Upper lobe of left lung (tissue), 6 donors: ENCODE measurements around the gene VPS41. TPM values are rescaled to one million over a fixed set of nuclear protein-coding genes. Genes with fewer than 3 reads are reported as not detected.

Experiments
- ATAC-seq, 2 donors: fragments of 200-7000 bp; cut with Tn5 transposase; one replicate each; pipeline ENCODE4 v1.9.1; 2022; ENCODE audit warnings: mild to moderate bottlenecking in 2 of 2, moderate library complexity in 2 of 2; ENCODE audit not compliant: low FRiP score in 2 of 2
- DNase-seq, 2 donors: peaks; one replicate each; pipeline ENCODE4 v3.0.0-alpha.2; 2019 to 2020
- H3K27ac ChIP-seq, 4 donors: fragments of 200-600 bp; sonication (generic); one replicate each; pipeline ENCODE4 v1.5.1; 2016 to 2019
- H3K27me3 ChIP-seq, 4 donors: fragments of 200-600 bp; sonication (generic); one replicate each; pipeline ENCODE4 v1.5.1; 2017 to 2019
- H3K36me3 ChIP-seq, 4 donors: fragments of 200-600 bp; sonication (generic); one replicate each; pipeline ENCODE4 v1.5.1; 2016 to 2019
- H3K4me1 ChIP-seq, 4 donors: fragments of 200-600 bp; sonication (generic); one replicate each; pipeline ENCODE4 v1.5.1; 2018 to 2019
- H3K4me3 ChIP-seq, 4 donors: fragments of 200-600 bp; sonication (generic); one replicate each; pipeline ENCODE4 v1.5.1; 2017 to 2019; ENCODE audit warnings: mild to moderate bottlenecking in 2 of 4, moderate library complexity in 1 of 4
- H3K9me3 ChIP-seq, 4 donors: fragments of 200-600 bp; sonication (generic); one replicate each; pipeline ENCODE4 v1.5.1; 2018 to 2019
- EP300 ChIP-seq, 4 donors: sonication (generic); formaldehyde crosslinking; IDR thresholded peaks; one replicate each; pipeline ENCODE4 v1.5.1; 2017; ENCODE audit warnings: antibody characterized with exemption in 4 of 4, control low read depth in 2 of 4
- POLR2A ChIP-seq, 4 donors: fragments of 450-650 bp; IDR thresholded peaks; one replicate each; pipeline ENCODE4 v1.5.1; 2016 to 2017; ENCODE audit warnings: antibody characterized with exemption in 4 of 4, mild to moderate bottlenecking in 2 of 4
- POLR2AphosphoS5 ChIP-seq, 2 donors: sonication (generic); formaldehyde crosslinking; IDR thresholded peaks; one replicate each; pipeline ENCODE4 v1.5.1; 2017; ENCODE audit warnings: antibody characterized with exemption in 2 of 2
- WGBS, 2 donors: methylation state at CpG; one replicate each; pipeline ENCODE4 v1.1.5; 2017 to 2018; 5-methylcytosine and 5-hydroxymethylcytosine counted together
- total RNA-seq, 6 donors: library from RNA; depleted of rRNA in 4 of 6; stranded (reverse); fragments of >200 nt in 4 of 6; gene quantifications; one replicate each; pipeline versions ENCODE4 v1.1.0 to v1.2.1, GENCODE V29; 2016 to 2021
- TF ChIP-seq, protein P1 (sequence below), 6 experiments: fragments of 450-650 bp in 4 of 6; fragments of 200-600 bp in 2 of 6; sonication (generic) in 2 of 6; IDR thresholded peaks; one replicate each; pipeline ENCODE4 v1.5.1; 2016 to 2019; ENCODE audit warnings: antibody characterized with exemption in 6 of 6
- donor health status: DM: no; HTN: no; CAD: no; lungs with moderate emphysema.
- donor health status: DM: no; HTN: yes; CAD: no; lungs with severe emphysema.

The VPS41 gene
- total RNA-seq, 6 donors from 2014 or later, result 32.1 to 96.4 (median 48.4) TPM

DNA sequence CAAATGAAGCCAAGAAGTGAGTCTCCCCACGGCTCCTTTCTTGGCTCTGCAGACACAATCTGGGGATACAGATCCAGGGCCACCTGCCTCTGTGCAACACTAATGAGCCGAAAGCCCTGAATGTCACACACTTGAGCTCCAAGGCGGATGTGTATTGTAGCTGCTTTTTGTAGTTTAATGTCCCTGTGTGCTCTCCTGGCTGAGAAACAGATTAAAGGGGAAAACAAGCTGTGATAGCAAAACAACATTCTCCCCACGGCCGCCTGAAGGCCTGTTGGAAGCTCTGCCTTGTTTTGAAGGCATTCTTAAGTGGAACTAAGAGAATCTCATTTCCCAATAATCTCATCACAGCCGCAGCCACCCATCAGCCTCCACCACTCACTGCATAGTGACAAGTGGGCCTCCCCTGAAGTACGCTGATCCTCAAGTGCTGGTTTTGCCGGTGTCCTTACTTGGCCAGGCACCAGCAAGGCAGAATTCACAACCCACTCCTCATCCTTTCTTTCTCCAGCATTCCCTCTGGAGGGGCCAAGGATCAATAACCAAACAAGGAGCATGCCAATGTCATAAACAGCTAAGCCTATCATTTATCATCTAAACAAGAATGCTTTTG lies 233.4 kb downstream of the VPS41 start:
- ATAC-seq, result no peak
- Histone ChIP-seq H3K4me3 (no peak overlapping the region), H3K9me3 (no peaks in the 10 kb centered on the region), H3K36me3 (no peaks in the 10 kb centered on the region), H3K27ac (no peak overlapping the region), H3K27me3 (no peaks in the 10 kb centered on the region), H3K4me1 (peaks cover 0 to 5% (median 0%) of the 10 kb centered on the region in 4 donors)
- no peak for DNase-seq
- TF ChIP-seq POLR2A (IDR thresholded peaks at IDR 0.05), result no peak
- 63 to 65% methylated on average over 8 of the region's 8 CpGs for WGBS, 2 donors

DNA sequence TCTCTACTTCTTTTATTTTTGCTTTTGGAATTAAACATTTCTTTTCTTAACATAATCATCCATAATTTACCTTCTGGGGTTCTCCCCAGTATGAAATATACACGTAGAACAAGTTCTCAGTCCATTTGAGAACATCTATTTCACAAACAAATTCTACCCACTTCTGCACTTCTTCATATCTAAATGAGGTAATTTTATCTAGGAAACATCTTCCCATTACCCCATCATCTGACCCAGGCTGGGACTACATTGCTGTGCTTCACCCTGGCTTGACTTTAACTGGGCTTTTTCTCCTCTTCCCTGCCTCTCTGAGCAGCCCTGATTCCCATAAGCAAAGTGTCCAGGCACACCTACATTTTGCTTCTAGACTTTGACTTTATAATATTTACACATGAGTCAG lies 234.5 kb downstream of the VPS41 start:
- TF ChIP-seq, protein P1, sequence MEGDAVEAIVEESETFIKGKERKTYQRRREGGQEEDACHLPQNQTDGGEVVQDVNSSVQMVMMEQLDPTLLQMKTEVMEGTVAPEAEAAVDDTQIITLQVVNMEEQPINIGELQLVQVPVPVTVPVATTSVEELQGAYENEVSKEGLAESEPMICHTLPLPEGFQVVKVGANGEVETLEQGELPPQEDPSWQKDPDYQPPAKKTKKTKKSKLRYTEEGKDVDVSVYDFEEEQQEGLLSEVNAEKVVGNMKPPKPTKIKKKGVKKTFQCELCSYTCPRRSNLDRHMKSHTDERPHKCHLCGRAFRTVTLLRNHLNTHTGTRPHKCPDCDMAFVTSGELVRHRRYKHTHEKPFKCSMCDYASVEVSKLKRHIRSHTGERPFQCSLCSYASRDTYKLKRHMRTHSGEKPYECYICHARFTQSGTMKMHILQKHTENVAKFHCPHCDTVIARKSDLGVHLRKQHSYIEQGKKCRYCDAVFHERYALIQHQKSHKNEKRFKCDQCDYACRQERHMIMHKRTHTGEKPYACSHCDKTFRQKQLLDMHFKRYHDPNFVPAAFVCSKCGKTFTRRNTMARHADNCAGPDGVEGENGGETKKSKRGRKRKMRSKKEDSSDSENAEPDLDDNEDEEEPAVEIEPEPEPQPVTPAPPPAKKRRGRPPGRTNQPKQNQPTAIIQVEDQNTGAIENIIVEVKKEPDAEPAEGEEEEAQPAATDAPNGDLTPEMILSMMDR (IDR thresholded peaks at IDR 0.05), result no peak
- TF ChIP-seq EP300 (IDR thresholded peaks at IDR 0.05) (no peak), POLR2AphosphoS5 (IDR thresholded peaks at IDR 0.05) (no peak), POLR2A (IDR thresholded peaks at IDR 0.05) (no peak)
- DNase-seq, result no peak
- WGBS, 2 donors, result 54 to 56% methylated on average over 1 of the region's 1 CpG
- no peaks in the 10 kb centered on the region for H3K9me3 ChIP-seq
- no peak for ATAC-seq
- H3K36me3 ChIP-seq, result no peaks in the 10 kb centered on the region
- H3K27ac ChIP-seq, result peak overlapping the region in 3 of 4 donors; percentile 19 to 58 (median 48)
- no peak overlapping the region for H3K4me3 ChIP-seq
- H3K27me3 ChIP-seq, result no peaks in the 10 kb centered on the region
- peaks cover 0 to 5% (median 0%) of the 10 kb centered on the region in 4 donors for H3K4me1 ChIP-seq

DNA sequence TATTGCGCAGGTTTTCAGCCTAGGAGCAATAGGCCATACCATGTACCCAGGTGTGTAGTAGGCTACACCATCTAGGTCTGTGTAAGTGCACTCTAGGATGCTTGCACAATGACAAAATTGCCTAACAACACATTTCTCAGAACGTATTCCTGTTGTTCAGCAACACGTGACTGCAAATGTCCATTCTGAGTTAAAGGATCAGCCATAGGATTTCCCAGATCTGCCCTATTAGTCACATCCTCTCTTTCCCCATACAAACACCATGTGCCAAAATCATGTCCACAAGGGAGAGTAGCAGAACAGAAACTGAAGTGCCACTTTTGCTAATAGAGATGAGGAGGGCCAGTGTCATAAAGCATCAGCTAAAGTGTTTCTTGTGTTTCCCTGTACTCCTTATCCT lies 235.2 kb downstream of the VPS41 start:
- no peak overlapping the region for H3K4me3 ChIP-seq
- peaks cover 0 to 5% (median 0%) of the 10 kb centered on the region in 4 donors for H3K4me1 ChIP-seq
- peak in 1 of 2 donors; percentile 66 for ATAC-seq
- H3K27me3 ChIP-seq, result no peaks in the 10 kb centered on the region
- TF ChIP-seq, protein P1 (IDR thresholded peaks at IDR 0.05), result no peak
- TF ChIP-seq POLR2AphosphoS5 (IDR thresholded peaks at IDR 0.05), result peak; percentile 44 to 83
- TF ChIP-seq POLR2A (IDR thresholded peaks at IDR 0.05), result peak in 1 of 4 donors; percentile 42
- peak in 3 of 4 donors; percentile 55 to 86 (median 64) for TF ChIP-seq EP300 (IDR thresholded peaks at IDR 0.05)
- no peaks in the 10 kb centered on the region for H3K9me3 ChIP-seq
- 55 to 59% methylated on average over 3 of the region's 3 CpGs for WGBS, 2 donors
- DNase-seq, result peak in 1 of 2 donors; percentile 41
- no peaks in the 10 kb centered on the region for H3K36me3 ChIP-seq
- peak overlapping the region in 3 of 4 donors; percentile 19 to 58 (median 48) for H3K27ac ChIP-seq

Other genes with a start within 250 kb of the VPS41 start
- gene POU6F2, start 68.7 kb upstream of the VPS41 start, total RNA-seq, result 1 to 10 TPM in 1 of 6 donors, under 1 TPM in 3, not detected in 2; under 0.01 to 1.4 (median 0.24) TPM